Prostate gland (tissue), 2 donors: Measurements from ENCODE around the gene IL10RB. TPM values are rescaled to one million over a fixed set of nuclear protein-coding genes. Genes with fewer than 3 reads are reported as not detected.
"Not testable (repeated sequence)": the region's sequence is repeated elsewhere in the genome, so short reads cannot be mapped to it uniquely, and the experiment has no call there.

Experiments used
- DNase-seq: peaks from one replicate; pipeline ENCODE4 v3.0.0-alpha.2; 2019; ENCODE audit warnings: low spot score
- H3K27ac ChIP-seq, 2 donors: fragments of 200-600 bp; sonication (generic); 2 replicates each; pipeline ENCODE4 v1.5.1; 2017 to 2019
- H3K27me3 ChIP-seq: fragments of 200-600 bp; sonication (generic); replicated peaks from 2 replicates; pipeline ENCODE4 v1.5.1; 2019; ENCODE audit not compliant: insufficient read depth
- H3K36me3 ChIP-seq, 2 donors: fragments of 200-600 bp; sonication (generic); 1 replicate in 1 of 2; 2 replicates in 1 of 2; pipeline versions ENCODE4 v1.5.1 to v1.8.1; 2017 to 2019
- H3K4me1 ChIP-seq: fragments of 200-600 bp; sonication (generic); replicated peaks from 2 replicates; pipeline ENCODE4 v1.5.1; 2019
- H3K4me3 ChIP-seq, 2 donors: fragments of 200-600 bp; sonication (generic); 2 replicates each; pipeline ENCODE4 v1.5.1; 2017 to 2019
- H3K9me3 ChIP-seq: fragments of 200-600 bp; sonication (generic); 2 replicates; pipeline ENCODE4 v1.5.1; 2017
- POLR2A ChIP-seq: fragments of 450-650 bp; IDR thresholded peaks from one replicate; pipeline ENCODE4 v1.6.1; 2016; ENCODE audit warnings: antibody characterized with exemption, mild to moderate bottlenecking
- POLR2AphosphoS5 ChIP-seq: sonication (generic); formaldehyde crosslinking; IDR thresholded peaks from one replicate; pipeline ENCODE4 v1.6.1; 2017; ENCODE audit warnings: antibody characterized with exemption
- WGBS: methylation state at CpG from one replicate; pipeline ENCODE4 v1.1.5; 2018; 5-methylcytosine and 5-hydroxymethylcytosine counted together
- intact Hi-C: fragments of 100-400 bp; cut with DNase I; formaldehyde crosslinking; loops from one replicate; pipeline ENCODE4 v1.14.2; 2022
- total RNA-seq, 2 donors: library from RNA; depleted of rRNA; stranded (reverse); fragments of >200 nt; gene quantifications; one replicate each; pipeline ENCODE4 v1.1.0, GENCODE V29; 2016
- TF ChIP-seq, protein P1 (sequence below), 4 experiments: fragments of 200-600 bp in 2 of 4; fragments of 450-650 bp in 2 of 4; sonication (generic) in 2 of 4; IDR thresholded peaks; 1 replicate in 3 of 4; 2 replicates in 1 of 4; pipeline ENCODE4 v1.5.1; 2016 to 2019; ENCODE audit warnings: antibody characterized with exemption in 4 of 4, mild to moderate bottlenecking in 2 of 4, moderate library complexity in 2 of 4

IL10RB gene
- total RNA-seq, 2 donors from 2014 or later = 29.3 to 30.8 TPM

DNA sequence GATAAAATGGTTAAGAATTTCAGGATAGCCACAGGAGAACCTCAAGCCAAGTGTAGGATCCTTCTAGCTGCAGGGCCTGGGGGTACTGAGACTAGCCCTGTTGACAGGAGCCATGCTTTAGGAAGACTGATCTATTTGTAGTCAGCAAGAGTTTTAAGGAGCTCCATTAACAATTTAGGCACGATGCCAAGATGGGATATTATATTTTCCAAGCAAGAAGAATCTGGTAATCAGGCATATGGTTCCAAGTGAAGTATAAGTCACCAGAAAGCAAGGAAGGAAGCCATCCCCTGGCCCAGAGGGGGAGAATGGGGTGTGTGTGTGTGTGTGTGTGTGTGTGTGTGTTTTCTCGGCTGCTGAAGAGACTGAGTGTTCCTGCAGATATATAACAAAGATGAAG is 29.4 kb upstream of the IL10RB start:
- Histone ChIP-seq H3K4me3 (no peak overlapping the region), H3K4me1 (no peaks in the 10 kb centered on the region), H3K36me3 (no peaks in the 10 kb centered on the region), H3K27me3 (no peaks in the 10 kb centered on the region), H3K27ac (no peak overlapping the region), H3K9me3 (no peaks in the 10 kb centered on the region)
- no peak for DNase-seq
- TF ChIP-seq, protein P1, sequence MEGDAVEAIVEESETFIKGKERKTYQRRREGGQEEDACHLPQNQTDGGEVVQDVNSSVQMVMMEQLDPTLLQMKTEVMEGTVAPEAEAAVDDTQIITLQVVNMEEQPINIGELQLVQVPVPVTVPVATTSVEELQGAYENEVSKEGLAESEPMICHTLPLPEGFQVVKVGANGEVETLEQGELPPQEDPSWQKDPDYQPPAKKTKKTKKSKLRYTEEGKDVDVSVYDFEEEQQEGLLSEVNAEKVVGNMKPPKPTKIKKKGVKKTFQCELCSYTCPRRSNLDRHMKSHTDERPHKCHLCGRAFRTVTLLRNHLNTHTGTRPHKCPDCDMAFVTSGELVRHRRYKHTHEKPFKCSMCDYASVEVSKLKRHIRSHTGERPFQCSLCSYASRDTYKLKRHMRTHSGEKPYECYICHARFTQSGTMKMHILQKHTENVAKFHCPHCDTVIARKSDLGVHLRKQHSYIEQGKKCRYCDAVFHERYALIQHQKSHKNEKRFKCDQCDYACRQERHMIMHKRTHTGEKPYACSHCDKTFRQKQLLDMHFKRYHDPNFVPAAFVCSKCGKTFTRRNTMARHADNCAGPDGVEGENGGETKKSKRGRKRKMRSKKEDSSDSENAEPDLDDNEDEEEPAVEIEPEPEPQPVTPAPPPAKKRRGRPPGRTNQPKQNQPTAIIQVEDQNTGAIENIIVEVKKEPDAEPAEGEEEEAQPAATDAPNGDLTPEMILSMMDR (IDR thresholded peaks at IDR 0.05) = no peak
- TF ChIP-seq POLR2A = no peak
- TF ChIP-seq POLR2AphosphoS5 = no peak
- intact Hi-C loops = no loop called here
- 85% methylated on average over 2 of the region's 2 CpGs for WGBS

DNA sequence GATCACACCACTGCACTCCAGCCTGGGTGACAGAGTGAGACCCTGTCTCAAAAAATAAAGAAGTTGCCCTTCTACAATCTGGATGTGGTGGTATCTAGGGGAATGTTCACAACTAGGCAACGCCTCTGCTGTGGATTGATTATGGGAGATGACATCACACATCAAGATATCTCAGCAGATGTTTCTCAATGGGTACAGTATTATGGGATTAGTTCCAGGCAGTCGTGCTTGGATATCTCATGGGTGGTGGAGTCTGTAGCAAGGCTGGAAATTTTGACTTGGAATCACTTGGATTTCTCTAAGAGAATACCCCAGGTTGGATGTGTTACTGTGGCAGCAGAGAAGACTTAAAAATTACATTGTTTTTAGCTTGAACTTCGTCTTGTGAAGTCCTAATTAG is 28.7 kb upstream of the IL10RB start:
- Histone ChIP-seq H3K27me3 (no peaks in the 10 kb centered on the region), H3K4me1 (no peaks in the 10 kb centered on the region), H3K4me3 (no peak overlapping the region), H3K27ac (no peak overlapping the region), H3K9me3 (no peaks in the 10 kb centered on the region), H3K36me3 (no peaks in the 10 kb centered on the region)
- DNase-seq = no peak
- 97% methylated on average over 3 of the region's 3 CpGs for WGBS
- intact Hi-C loops = no loop called here
- TF ChIP-seq POLR2AphosphoS5 (no peak), POLR2A (no peak)
- TF ChIP-seq, protein P1 (IDR thresholded peaks at IDR 0.05) = no peak

DNA sequence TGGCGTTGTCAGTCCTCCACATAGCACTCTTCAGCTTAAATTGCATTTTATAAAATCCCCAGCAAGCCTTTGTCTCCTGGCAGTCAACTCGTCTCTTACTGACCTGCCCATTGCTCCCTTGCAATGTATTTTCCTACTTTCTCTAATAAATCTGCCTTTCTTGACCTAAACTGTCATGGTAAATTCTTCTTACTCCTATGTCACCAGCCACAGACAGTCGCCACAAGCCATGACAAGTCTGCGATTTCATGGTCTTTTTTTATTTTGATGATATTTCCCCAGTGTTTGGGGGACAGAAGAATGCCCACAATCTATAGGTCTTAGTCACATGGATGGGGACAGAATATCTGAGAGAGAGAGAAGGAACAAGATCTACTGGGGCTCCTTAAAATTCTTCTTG is 28.0 kb upstream of the IL10RB start:
- H3K9me3 ChIP-seq = no peaks in the 10 kb centered on the region
- H3K4me3 ChIP-seq = no peak overlapping the region
- intact Hi-C loops = no loop called here
- TF ChIP-seq, protein P1 (IDR thresholded peaks at IDR 0.05) = no peak
- TF ChIP-seq POLR2AphosphoS5 (no peak), POLR2A (no peak)
- WGBS = 65% methylated on average over 4 of the region's 4 CpGs
- no peaks in the 10 kb centered on the region for H3K36me3 ChIP-seq
- H3K4me1 ChIP-seq = no peaks in the 10 kb centered on the region
- H3K27me3 ChIP-seq = no peaks in the 10 kb centered on the region
- no peak for DNase-seq
- no peak overlapping the region for H3K27ac ChIP-seq

DNA sequence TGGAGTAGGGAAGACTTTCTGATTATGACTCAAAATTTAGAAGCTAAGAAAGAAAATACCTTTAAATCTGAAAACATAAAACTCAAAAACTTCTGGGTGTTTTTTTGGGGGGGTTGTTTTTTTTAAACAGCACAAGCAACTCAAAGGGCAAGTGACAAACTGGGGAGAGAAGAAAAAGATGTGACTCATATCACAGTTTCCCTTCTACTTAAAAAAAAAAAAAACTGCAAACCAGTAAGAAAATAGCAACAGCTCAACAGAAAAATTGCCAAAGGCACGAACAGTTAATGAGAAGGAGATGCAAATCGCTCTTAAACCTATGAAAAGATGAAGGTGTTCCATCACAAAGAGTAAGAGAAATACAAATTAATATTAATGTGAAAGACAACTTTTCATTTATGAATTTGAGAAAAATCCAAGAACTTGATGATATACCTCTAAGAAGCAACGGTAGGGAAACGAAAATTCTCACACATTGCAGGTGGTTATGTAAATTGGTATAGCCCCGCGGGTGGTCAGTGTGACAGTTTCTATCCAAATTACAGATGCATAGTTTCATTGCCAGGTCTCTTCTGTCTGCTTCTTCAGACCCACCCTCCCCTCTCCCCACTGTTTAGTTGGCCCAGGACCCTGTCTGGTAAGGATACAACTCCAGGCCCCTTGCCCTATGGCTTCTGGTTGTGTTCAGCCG is 27.5 kb upstream of the IL10RB start:
- intact Hi-C loops = no loop called here
- WGBS = 92% methylated on average over 7 of the region's 7 CpGs

DNA sequence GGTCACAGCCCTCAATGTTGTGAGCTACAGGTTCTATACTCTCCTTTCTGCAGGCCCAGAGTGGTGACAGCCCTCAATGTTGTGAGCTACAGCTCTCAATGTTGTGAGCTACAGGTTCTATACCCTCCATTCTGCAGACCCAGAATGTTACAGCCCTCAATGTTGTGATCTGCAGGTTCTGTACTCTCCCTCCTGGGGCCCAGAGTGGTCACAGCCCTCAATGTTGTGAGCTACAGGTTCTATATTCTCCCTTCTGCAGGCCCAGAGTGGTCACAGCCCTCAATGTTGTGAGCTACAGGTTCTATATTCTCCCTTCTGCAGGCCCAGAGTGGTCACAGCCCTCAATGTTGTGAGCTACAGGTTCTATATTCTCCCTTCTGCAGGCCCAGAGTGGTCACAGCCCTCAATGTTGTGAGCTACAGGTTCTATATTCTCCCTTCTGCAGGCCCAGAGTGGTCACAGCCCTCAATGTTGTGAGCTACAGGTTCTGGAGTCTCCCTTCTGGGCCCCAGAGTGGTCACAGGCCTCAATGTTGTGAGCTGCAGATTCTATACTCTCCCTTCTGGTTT is 26.5 kb upstream of the IL10RB start:
- H3K27me3 ChIP-seq, DNase-seq, H3K27ac ChIP-seq, intact Hi-C loops, H3K4me1 ChIP-seq, H3K36me3 ChIP-seq, H3K9me3 ChIP-seq, H3K4me3 ChIP-seq: not testable (repeated sequence)

More for the DNA sequence above, 27.5 kb upstream of the IL10RB start:
- no peak overlapping the region for H3K27ac ChIP-seq
- H3K9me3 ChIP-seq = no peaks in the 10 kb centered on the region
- TF ChIP-seq POLR2A (no peak), POLR2AphosphoS5 (no peak)
- TF ChIP-seq, protein P1 (IDR thresholded peaks at IDR 0.05) = no peak
- no peaks in the 10 kb centered on the region for H3K36me3 ChIP-seq
- no peak overlapping the region for H3K4me3 ChIP-seq
- H3K27me3 ChIP-seq = no peaks in the 10 kb centered on the region
- H3K4me1 ChIP-seq = no peaks in the 10 kb centered on the region
- no peak for DNase-seq
